ENCODE data around the gene OTX1.

The OTX1 gene

GRCh38 chr2:63047321-63048279 lies 3.0 kb upstream of the OTX1 start:
- peak; percentile 83 for DNase-seq

GRCh38 chr2:63048367-63049171 lies 2.1 kb upstream of the OTX1 start:
- peak; percentile 89 for DNase-seq

- peak; percentile 74 for DNase-seq
These were observed 1.2 kb upstream of the OTX1 start for GRCh38 chr2:63049211-63049969.

- peak; percentile 82 for DNase-seq
These were observed 678 bp upstream of the OTX1 start for GRCh38 chr2:63049970-63050333.

GRCh38 chr2:63051042-63051794 lies 588 bp downstream of the OTX1 start:
- no peak for DNase-seq

GRCh38 chr2:63051795-63052333 lies 1.2 kb downstream of the OTX1 start:
- peak; percentile 63 for DNase-seq

- no peak for DNase-seq
These were observed 1.9 kb downstream of the OTX1 start for GRCh38 chr2:63052411-63053080.

- peak; percentile 70 for DNase-seq
These were observed 2.7 kb downstream of the OTX1 start for GRCh38 chr2:63053081-63053888.

- peak; percentile 64 for DNase-seq
These were observed 3.4 kb downstream of the OTX1 start for GRCh38 chr2:63053889-63054602.

GRCh38 chr2:63054841-63055225 lies 4.2 kb downstream of the OTX1 start:
- peak; percentile 36 for DNase-seq

GRCh38 chr2:63055226-63056106 lies 4.8 kb downstream of the OTX1 start:
- peak; percentile 73 for DNase-seq

GRCh38 chr2:63056107-63057050 lies 5.7 kb downstream of the OTX1 start:
- peak; percentile 81 for DNase-seq

- DNase-seq, result peak; percentile 50
These were observed 6.9 kb downstream of the OTX1 start for GRCh38 chr2:63057249-63058143.

- peak; percentile 81 for DNase-seq
These were observed 7.7 kb downstream of the OTX1 start for GRCh38 chr2:63058144-63058920.
